GM12873 (cell line): ENCODE results near the gene ZC3H18.

Source experiments
- CTCF ChIP-seq: IDR thresholded peaks from 2 replicates; pipeline ENCODE4 v1.5.1; 2012; ENCODE audit warnings: low read depth, mild to moderate bottlenecking, moderate library complexity, low read length, control low read depth; ENCODE audit not compliant: insufficient read depth; ENCODE audit errors: missing control alignments

The ZC3H18 gene

GRCh38 chr16:88649195-88649923 lies 79.2 kb downstream of the ZC3H18 start:
- TF ChIP-seq CTCF: no peak

- no peak for TF ChIP-seq CTCF
Observed at GRCh38 chr16:88649924-88650748, 79.9 kb downstream of the ZC3H18 start.

GRCh38 chr16:88650749-88651275 lies 80.6 kb downstream of the ZC3H18 start, which contains the start of gene CYBA:
Gene CYBA, minus strand, starts transcription at chr16:88651053. Its CDS starts 40 bp downstream, at chr16:88651013.
- no peak for TF ChIP-seq CTCF

- TF ChIP-seq CTCF: no peak
Observed at GRCh38 chr16:88651276-88651988, 81.2 kb downstream of the ZC3H18 start.

GRCh38 chr16:88651989-88652761 lies 82.0 kb downstream of the ZC3H18 start:
- no peak for TF ChIP-seq CTCF

GRCh38 chr16:88652762-88653063 lies 82.5 kb downstream of the ZC3H18 start:
- TF ChIP-seq CTCF: no peak
